Stimulated activated CD8-positive, alpha-beta memory T cell treated with anti-CD3 and anti-CD28 coated beads, Interleukin-4, amount 100 ng/mL, for 1 hour (primary cell): Measurements from ENCODE around the gene SLC11A2.

Experiments
- DNase-seq, 2 donors: peaks; one replicate each; pipeline ENCODE4 v3.0.0-alpha.2; 2020; ENCODE audit warnings: low read depth in 2 of 2, low spot score in 1 of 2

The SLC11A2 gene

GRCh38 chr12:51025836-51026638, at the start of gene SLC11A2:
Gene SLC11A2 (minus strand): TSS chr12:51026384. CDS start chr12:51010728, 15,656 bp downstream.
- DNase-seq = peak; percentile 76 to 84

- DNase-seq = no peak
These were observed 49.2 kb upstream of the SLC11A2 start for GRCh38 chr12:51075390-51075789.

GRCh38 chr12:51071663-51072062, 45.5 kb upstream of the SLC11A2 start:
- DNase-seq = no peak

GRCh38 chr12:51070004-51070403, 43.8 kb upstream of the SLC11A2 start:
- no peak for DNase-seq

GRCh38 chr12:51067771-51068170, 41.6 kb upstream of the SLC11A2 start:
- DNase-seq = no peak

- no peak for DNase-seq
These were observed 41.0 kb upstream of the SLC11A2 start for GRCh38 chr12:51067229-51067628.

- DNase-seq = no peak
These were observed 39.3 kb upstream of the SLC11A2 start for GRCh38 chr12:51065530-51065929.

GRCh38 chr12:51062631-51063397, 36.6 kb upstream of the SLC11A2 start:
- no peak for DNase-seq

- DNase-seq = no peak
These were observed 32.9 kb upstream of the SLC11A2 start for GRCh38 chr12:51059086-51059485.

- no peak for DNase-seq
These were observed 30.1 kb upstream of the SLC11A2 start for GRCh38 chr12:51056242-51056641.

GRCh38 chr12:51055060-51055459, 28.9 kb upstream of the SLC11A2 start:
- DNase-seq = no peak

- DNase-seq = no peak
These were observed 25.6 kb upstream of the SLC11A2 start for GRCh38 chr12:51051787-51052186.

- no peak for DNase-seq
These were observed 23.3 kb upstream of the SLC11A2 start for GRCh38 chr12:51049525-51049924.

- DNase-seq = no peak
These were observed 22.6 kb upstream of the SLC11A2 start for GRCh38 chr12:51048661-51049251.

- DNase-seq = peak; percentile 70 to 79
These were observed 21.7 kb upstream of the SLC11A2 start, which contains the start of gene LETMD1 for GRCh38 chr12:51047655-51048540. Gene LETMD1 (plus strand): TSS chr12:51048327. CDS start chr12:51048357, 30 bp downstream.

- DNase-seq = no peak
These were observed 10.1 kb upstream of the SLC11A2 start for GRCh38 chr12:51036279-51036678.

GRCh38 chr12:51033457-51034089, 7.4 kb upstream of the SLC11A2 start:
- DNase-seq = no peak

- DNase-seq = no peak
These were observed 6.9 kb upstream of the SLC11A2 start for GRCh38 chr12:51033048-51033447.

- no peak for DNase-seq
These were observed 2.6 kb upstream of the SLC11A2 start for GRCh38 chr12:51028813-51029150.

GRCh38 chr12:51028126-51028812, 2.1 kb upstream of the SLC11A2 start:
- no peak for DNase-seq
